ENCODE results near the gene DNASE1L2.
"Not testable (repeated sequence)": the region's sequence is repeated elsewhere in the genome, so short reads cannot be mapped to it uniquely, and the experiment has no call there.

Gene DNASE1L2

GRCh38 chr16:2236337-2237101, at the start of gene DNASE1L2:
Gene DNASE1L2, plus strand, starts transcription at chr16:2236444. Its CDS starts 373 bp downstream, at chr16:2236817.
- DNase-seq: no peak

- DNase-seq: no peak
These were observed 49.7 kb upstream of the DNASE1L2 start for GRCh38 chr16:2186505-2186904.

- DNase-seq: no peak
These were observed 49.0 kb upstream of the DNASE1L2 start for GRCh38 chr16:2187212-2187611.

- no peak for DNase-seq
These were observed 47.8 kb upstream of the DNASE1L2 start for GRCh38 chr16:2188395-2188794.

- no peak for DNase-seq
These were observed 46.9 kb upstream of the DNASE1L2 start for GRCh38 chr16:2189252-2189893.

- no peak for DNase-seq
These were observed 46.1 kb upstream of the DNASE1L2 start for GRCh38 chr16:2190002-2190658.

GRCh38 chr16:2190659-2191445, 45.4 kb upstream of the DNASE1L2 start:
- no peak for DNase-seq

GRCh38 chr16:2191446-2191706, 44.9 kb upstream of the DNASE1L2 start:
- no peak for DNase-seq

- DNase-seq: no peak
These were observed 41.9 kb upstream of the DNASE1L2 start for GRCh38 chr16:2194166-2194834.

GRCh38 chr16:2194852-2195321, 41.4 kb upstream of the DNASE1L2 start:
- no peak for DNase-seq

- DNase-seq: no peak
These were observed 40.7 kb upstream of the DNASE1L2 start for GRCh38 chr16:2195322-2196161.

GRCh38 chr16:2196162-2196980, 39.9 kb upstream of the DNASE1L2 start, which contains the start of gene CASKIN1:
Gene CASKIN1, minus strand, starts transcription at chr16:2196605. Its CDS starts 173 bp downstream, at chr16:2196432.
- no peak for DNase-seq

GRCh38 chr16:2196981-2197511, 39.2 kb upstream of the DNASE1L2 start:
- no peak for DNase-seq

GRCh38 chr16:2197765-2198164, 38.5 kb upstream of the DNASE1L2 start:
- no peak for DNase-seq

- DNase-seq: no peak
These were observed 38.0 kb upstream of the DNASE1L2 start for GRCh38 chr16:2198283-2198682.

GRCh38 chr16:2199095-2199494, 37.1 kb upstream of the DNASE1L2 start:
- DNase-seq: no peak

- DNase-seq: no peak
These were observed 36.6 kb upstream of the DNASE1L2 start for GRCh38 chr16:2199621-2200139.

- DNase-seq: no peak
These were observed 35.9 kb upstream of the DNASE1L2 start for GRCh38 chr16:2200313-2200712.

GRCh38 chr16:2203119-2203688, 33.0 kb upstream of the DNASE1L2 start:
- DNase-seq: not testable (repeated sequence)

All from NCI-H510A (cell line).